Measurements from ENCODE around the gene ABI3BP.

DNA sequence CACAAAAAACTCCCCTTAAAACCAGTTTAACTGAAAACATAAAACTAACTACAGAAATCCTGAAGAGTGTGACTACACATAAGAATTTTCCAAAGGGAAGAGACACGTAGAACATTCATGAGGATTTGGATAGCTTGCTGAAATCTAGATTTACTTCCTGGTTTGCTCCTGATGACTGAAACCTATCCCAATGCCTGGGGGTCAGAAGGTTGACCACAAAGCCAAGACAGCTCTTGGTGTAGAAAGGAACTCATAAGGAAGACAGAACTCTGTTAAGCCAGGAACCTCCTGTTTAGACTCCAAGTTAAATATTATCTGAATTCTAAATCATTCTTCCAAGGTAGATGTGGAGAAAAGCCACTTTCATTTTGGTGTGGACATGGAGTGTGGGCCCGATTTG, 191.1 kb downstream of the ABI3BP start:
- TF ChIP-seq EZH2 (IDR thresholded peaks at IDR 0.05; ENCODE audit: low read length, missing control alignments) = no peak
- TF ChIP-seq, protein P1, sequence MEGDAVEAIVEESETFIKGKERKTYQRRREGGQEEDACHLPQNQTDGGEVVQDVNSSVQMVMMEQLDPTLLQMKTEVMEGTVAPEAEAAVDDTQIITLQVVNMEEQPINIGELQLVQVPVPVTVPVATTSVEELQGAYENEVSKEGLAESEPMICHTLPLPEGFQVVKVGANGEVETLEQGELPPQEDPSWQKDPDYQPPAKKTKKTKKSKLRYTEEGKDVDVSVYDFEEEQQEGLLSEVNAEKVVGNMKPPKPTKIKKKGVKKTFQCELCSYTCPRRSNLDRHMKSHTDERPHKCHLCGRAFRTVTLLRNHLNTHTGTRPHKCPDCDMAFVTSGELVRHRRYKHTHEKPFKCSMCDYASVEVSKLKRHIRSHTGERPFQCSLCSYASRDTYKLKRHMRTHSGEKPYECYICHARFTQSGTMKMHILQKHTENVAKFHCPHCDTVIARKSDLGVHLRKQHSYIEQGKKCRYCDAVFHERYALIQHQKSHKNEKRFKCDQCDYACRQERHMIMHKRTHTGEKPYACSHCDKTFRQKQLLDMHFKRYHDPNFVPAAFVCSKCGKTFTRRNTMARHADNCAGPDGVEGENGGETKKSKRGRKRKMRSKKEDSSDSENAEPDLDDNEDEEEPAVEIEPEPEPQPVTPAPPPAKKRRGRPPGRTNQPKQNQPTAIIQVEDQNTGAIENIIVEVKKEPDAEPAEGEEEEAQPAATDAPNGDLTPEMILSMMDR (conservative IDR thresholded peaks at IDR 0.05 in 1 of 2, IDR thresholded peaks at IDR 0.05 in 1 of 2; ENCODE audit: low read depth in 1 of 2, low read length in 2 of 2) = no peak

All from fibroblast of lung (primary cell).